Posterior cingulate gyrus (tissue), 11 donors: ENCODE data around the gene FLT3LG.
"Not testable (repeated sequence)": the region's sequence is repeated elsewhere in the genome, so short reads cannot be mapped to it uniquely, and the experiment has no call there.

Experiments
- DNase-seq, 10 donors: peaks; one replicate each; pipeline versions ENCODE4 v3.0.0 to v3.0.0-alpha.2; 2020 to 2021; ENCODE audit warnings: mixed read lengths in 3 of 10
- intact Hi-C: fragments of 100-400 bp; cut with DNase I; formaldehyde crosslinking; loops from one replicate; pipeline ENCODE4 v1.15.1; 2023

The FLT3LG gene

DNA sequence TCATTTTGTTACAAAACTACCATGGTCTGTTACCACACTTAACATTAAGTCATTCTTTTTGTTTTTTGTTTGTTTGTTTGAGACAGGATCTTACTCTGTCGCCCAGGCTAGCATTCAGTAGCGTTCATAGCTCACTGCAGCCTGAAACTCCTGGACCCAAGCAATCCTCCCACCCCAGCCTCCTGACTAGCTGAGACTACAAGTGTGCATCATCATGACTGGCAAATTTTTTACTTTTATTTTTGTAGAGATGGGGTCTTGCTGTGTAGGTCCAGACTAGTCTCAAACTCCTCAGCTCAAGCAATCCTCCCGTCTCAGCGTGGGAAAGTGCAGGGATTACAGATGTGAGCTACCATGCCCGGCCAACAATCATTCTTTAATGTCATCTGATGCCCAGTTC is 17.7 kb upstream of the FLT3LG start:
- intact Hi-C loops, result no loop called here
- DNase-seq, result no peak

GRCh38 chr19:49458567-49458903 is 15.5 kb upstream of the FLT3LG start:
- no peak for DNase-seq
- intact Hi-C loops, result no loop called here

DNA sequence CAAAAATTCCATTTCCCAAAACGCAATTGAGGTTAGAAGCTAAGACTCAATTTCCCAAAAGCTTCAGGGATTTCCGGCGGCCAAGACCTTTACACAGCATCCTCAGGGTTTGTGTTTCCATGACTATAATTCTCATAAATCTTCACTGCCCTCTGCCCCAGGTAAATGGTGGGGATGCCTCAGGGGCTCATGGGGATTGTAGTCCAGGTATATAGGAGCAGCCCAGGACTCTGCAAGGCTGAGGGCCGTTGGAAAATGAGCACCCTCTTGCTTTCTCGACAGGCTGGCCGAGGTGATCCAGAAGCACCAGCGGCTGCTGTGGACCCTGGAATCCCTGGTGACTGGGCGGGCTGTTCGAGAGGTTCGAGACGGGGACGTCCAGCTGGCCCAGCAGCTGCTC is 14.6 kb upstream of the FLT3LG start:
- no peak for DNase-seq
- intact Hi-C loops, result no loop called here

- intact Hi-C loops, DNase-seq: not testable (repeated sequence)
Observed at GRCh38 chr19:49461130-49461529, 12.9 kb upstream of the FLT3LG start.

GRCh38 chr19:49461656-49462055 is 12.4 kb upstream of the FLT3LG start:
- intact Hi-C loops, result no loop called here
- no peak for DNase-seq

- intact Hi-C loops, result no loop called here
Observed at GRCh38 chr19:49462492-49462891, 11.5 kb upstream of the FLT3LG start.

GRCh38 chr19:49463960-49464740 is 9.9 kb upstream of the FLT3LG start:
- intact Hi-C loops, result no loop called here
- DNase-seq, result no peak

More at GRCh38 chr19:49462492-49462891, 11.5 kb upstream of the FLT3LG start:
- no peak for DNase-seq

- intact Hi-C loops, result no loop called here
- DNase-seq, result no peak
Observed at GRCh38 chr19:49465371-49465770, 8.6 kb upstream of the FLT3LG start.

DNA sequence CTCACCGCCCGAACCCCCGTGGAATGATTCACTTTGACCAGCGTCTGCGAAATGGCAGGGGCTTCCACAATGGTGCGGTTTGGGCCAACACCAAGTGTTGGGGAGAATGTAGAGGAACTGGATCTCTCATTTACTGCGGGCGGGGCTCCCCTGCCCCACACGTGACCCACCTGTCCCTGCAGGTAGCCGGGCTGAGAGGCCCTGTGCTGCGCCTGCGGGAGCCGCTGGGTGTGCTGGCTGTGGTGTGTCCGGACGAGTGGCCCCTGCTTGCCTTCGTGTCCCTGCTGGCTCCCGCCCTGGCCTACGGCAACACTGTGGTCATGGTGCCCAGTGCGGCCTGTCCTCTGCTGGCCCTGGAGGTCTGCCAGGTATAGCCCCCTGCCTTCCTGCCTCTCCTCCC is 5.8 kb upstream of the FLT3LG start:
- intact Hi-C loops, result no loop called here
- DNase-seq, result no peak

DNA sequence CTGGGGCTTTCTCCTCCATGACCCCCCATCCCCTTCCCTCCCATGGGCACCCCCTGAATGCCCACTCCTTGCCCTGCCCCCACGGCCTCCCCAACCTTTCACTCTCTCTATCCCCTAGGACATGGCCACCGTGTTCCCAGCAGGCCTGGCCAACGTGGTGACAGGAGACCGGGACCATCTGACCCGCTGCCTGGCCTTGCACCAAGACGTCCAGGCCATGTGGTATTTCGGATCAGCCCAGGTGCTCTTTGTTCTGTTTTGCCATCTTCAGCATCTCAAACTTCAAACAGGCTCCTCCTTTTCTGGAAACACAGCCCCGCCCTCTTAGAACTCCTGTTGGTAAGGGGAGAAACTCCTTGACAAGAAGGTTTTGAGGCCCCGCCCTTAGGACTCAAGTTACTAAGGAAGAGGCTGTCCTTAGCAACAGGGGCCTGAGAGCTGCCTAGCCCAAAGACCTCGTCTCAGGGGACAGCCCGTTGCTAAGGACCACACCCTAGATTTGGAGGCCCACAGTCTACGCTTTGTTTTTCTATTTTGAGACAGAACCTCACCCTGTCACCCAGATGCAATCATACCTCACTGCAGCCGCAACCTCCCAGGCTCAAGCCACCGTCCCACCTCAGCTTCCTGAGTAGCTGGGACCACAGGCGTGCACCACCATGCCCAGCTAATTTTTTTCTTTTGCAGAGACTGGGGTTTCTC is 5.1 kb upstream of the FLT3LG start:
- intact Hi-C loops, result no loop called here
- no peak for DNase-seq

DNA sequence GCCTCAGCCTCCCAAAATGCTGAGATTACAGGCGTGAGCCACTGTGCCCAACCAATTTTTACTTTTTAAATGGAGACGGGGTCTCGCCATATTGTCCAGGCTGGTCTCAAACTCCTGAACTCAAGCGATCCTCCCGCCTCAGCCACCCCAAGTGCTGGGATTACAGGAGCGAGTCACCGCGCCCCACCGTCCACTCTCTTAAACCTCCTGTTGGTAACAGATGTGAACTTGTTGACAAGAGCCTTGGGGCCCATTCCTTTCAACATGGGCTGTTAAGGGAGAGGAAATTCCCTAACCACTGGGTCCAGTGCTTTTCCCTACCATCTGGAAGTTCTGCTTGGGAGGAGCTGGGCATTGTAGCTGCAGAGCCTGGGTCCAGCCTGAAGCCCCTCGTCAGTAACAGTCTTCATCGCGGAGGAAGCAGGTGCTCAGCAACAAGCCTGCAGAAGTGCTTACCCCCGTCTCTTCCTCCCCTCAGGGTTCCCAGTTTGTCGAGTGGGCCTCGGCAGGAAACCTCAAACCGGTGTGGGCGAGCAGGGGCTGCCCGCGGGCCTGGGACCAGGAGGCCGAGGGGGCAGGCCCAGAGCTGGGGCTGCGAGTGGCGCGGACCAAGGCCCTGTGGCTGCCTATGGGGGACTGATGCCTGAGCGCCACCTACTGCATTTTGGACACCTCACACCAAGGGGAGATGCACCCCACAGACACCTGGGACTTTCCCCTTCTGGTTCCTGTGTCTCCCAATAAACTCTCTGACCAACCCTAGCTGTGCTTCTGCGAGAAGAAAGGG is 4.0 kb upstream of the FLT3LG start:
- DNase-seq, result no peak
- intact Hi-C loops, result no loop called here

GRCh38 chr19:49470615-49470978 is 3.4 kb upstream of the FLT3LG start:
- intact Hi-C loops, result no loop called here
- no peak for DNase-seq

GRCh38 chr19:49472936-49473335 is 1.1 kb upstream of the FLT3LG start:
- intact Hi-C loops, result no loop called here

DNA sequence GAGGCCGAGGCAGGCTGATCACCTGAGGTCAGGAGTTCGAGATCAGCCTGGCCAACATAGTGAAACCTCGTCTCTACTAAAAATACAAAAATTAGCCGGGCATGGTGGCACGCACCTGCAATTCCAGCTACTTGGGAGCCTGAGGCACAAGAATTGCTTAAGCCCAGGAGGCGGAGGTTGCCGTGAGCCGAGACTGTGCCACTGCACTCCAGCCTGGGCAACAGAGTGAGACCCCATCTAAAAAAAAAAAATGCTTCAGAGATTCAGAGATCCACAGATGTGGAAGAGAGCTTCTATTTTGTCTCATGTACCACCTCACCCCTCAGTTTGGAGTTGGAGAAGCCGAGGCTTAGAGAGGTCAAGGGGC is 531 bp upstream of the FLT3LG start:
- DNase-seq, intact Hi-C loops: not testable (repeated sequence)

More at GRCh38 chr19:49472936-49473335, 1.1 kb upstream of the FLT3LG start:
- no peak for DNase-seq

GRCh38 chr19:49474542-49474924 is 518 bp downstream of the FLT3LG start:
- DNase-seq, result no peak
- intact Hi-C loops, result loop anchor here (1.0 kb wide), 1 partner anchor 73 kb away; no protein-coding TSS in a partner anchor

GRCh38 chr19:49475191-49475917 is 1.3 kb downstream of the FLT3LG start:
- intact Hi-C loops, result no loop called here
- no peak for DNase-seq

- intact Hi-C loops, result no loop called here
- DNase-seq, result peak in 3 of 10 donors; percentile 25 to 90 (median 29)
Observed at GRCh38 chr19:49475995-49476880, 2.2 kb downstream of the FLT3LG start.

GRCh38 chr19:49479975-49480628 is 6.1 kb downstream of the FLT3LG start:
- intact Hi-C loops, result no loop called here
- DNase-seq, result no peak

GRCh38 chr19:49481020-49481683 is 7.1 kb downstream of the FLT3LG start:
- no peak for DNase-seq
- intact Hi-C loops, result no loop called here
